GM18870 (cell line): ENCODE measurements around the gene AUP1.
"Not testable (repeated sequence)": the region's sequence is repeated elsewhere in the genome, so short reads cannot be mapped to it uniquely, and the experiment has no call there.

Source experiments
- ATAC-seq: cut with Tn5 transposase; IDR thresholded peaks from one replicate; pipeline ENCODE4 v1.9.1; 2021; ENCODE audit warnings: moderate library complexity; ENCODE audit not compliant: unreplicated experiment

AUP1 gene

GRCh38 chr2:74499267-74499939 is 30.1 kb downstream of the AUP1 start, which contains the start of gene LBX2:
Gene LBX2 (minus strand): TSS chr2:74499603. CDS start chr2:74499537, 66 bp downstream.
- ATAC-seq, result no peak

GRCh38 chr2:74498500-74499266 is 30.8 kb downstream of the AUP1 start:
- no peak for ATAC-seq

GRCh38 chr2:74497777-74498499 is 31.6 kb downstream of the AUP1 start:
- no peak for ATAC-seq

GRCh38 chr2:74496997-74497776 is 32.3 kb downstream of the AUP1 start:
- no peak for ATAC-seq

GRCh38 chr2:74495440-74495839 is 34.1 kb downstream of the AUP1 start:
- no peak for ATAC-seq

GRCh38 chr2:74493546-74493945 is 36.0 kb downstream of the AUP1 start:
- ATAC-seq, result no peak

- ATAC-seq, result no peak
Measured at GRCh38 chr2:74491648-74492544, 37.6 kb downstream of the AUP1 start.

GRCh38 chr2:74489906-74490305 is 39.6 kb downstream of the AUP1 start:
- no peak for ATAC-seq

GRCh38 chr2:74488643-74489481 is 40.6 kb downstream of the AUP1 start:
- ATAC-seq, result no peak

- ATAC-seq, result no peak
Measured at GRCh38 chr2:74486141-74486540, 43.4 kb downstream of the AUP1 start.

GRCh38 chr2:74483675-74484164 is 45.8 kb downstream of the AUP1 start:
- ATAC-seq, result not testable (repeated sequence)

GRCh38 chr2:74482801-74483674 is 46.5 kb downstream of the AUP1 start, which contains the start of the genes CCDC142 and TTC31:
Gene CCDC142 (minus strand): TSS chr2:74482998. CDS start chr2:74482837, 161 bp downstream.
Gene TTC31 (plus strand): TSS chr2:74483081. CDS start chr2:74483096, 15 bp downstream.
- peak; percentile 91 for ATAC-seq

- peak; percentile 33 for ATAC-seq
Measured at GRCh38 chr2:74481961-74482800, 47.3 kb downstream of the AUP1 start.

- ATAC-seq, result no peak
Measured at GRCh38 chr2:74481431-74481830, 48.1 kb downstream of the AUP1 start.
